Heart right ventricle (tissue), 16 donors: ENCODE data around the gene PPM1E. TPM values are rescaled to one million over a fixed set of nuclear protein-coding genes. Genes with fewer than 3 reads are reported as not detected.

Source experiments
- ATAC-seq, 8 donors: fragments of 200-7000 bp; cut with Tn5 transposase; one replicate each; pipeline ENCODE4 v1.9.1; 2020; ENCODE audit warnings: mild to moderate bottlenecking in 8 of 8, moderate library complexity in 8 of 8, moderate number of reproducible peaks in 1 of 8
- DNase-seq, 2 donors: peaks; one replicate each; pipeline ENCODE4 v3.0.0-alpha.2; 2020
- H3K27ac ChIP-seq, 10 donors: fragments of 200-600 bp; sonication (generic) in 2 of 10; one replicate each; pipeline versions ENCODE4 v1.5.0 to v1.8.0; 2020 to 2022; ENCODE audit warnings: mild to moderate bottlenecking in 3 of 10
- H3K27me3 ChIP-seq, 7 donors: fragments of 200-600 bp; one replicate each; pipeline ENCODE4 v1.8.0; 2021 to 2022; ENCODE audit warnings: mild to moderate bottlenecking in 2 of 7
- H3K36me3 ChIP-seq, 9 donors: fragments of 200-600 bp; sonication (generic) in 1 of 9; one replicate each; pipeline versions ENCODE4 v1.5.0 to v1.8.0; 2020 to 2022; ENCODE audit warnings: mild to moderate bottlenecking in 2 of 9
- H3K4me1 ChIP-seq, 9 donors: fragments of 200-600 bp; sonication (generic) in 1 of 9; one replicate each; pipeline versions ENCODE4 v1.5.0 to v1.8.0; 2020 to 2022; ENCODE audit warnings: mild to moderate bottlenecking in 4 of 9
- H3K4me3 ChIP-seq, 10 donors: fragments of 200-600 bp; sonication (generic) in 2 of 10; one replicate each; pipeline versions ENCODE4 v1.5.0 to v1.8.0; 2020 to 2022; ENCODE audit warnings: mild to moderate bottlenecking in 7 of 10, moderate library complexity in 2 of 10
- H3K9me3 ChIP-seq, 11 donors: fragments of 200-600 bp in 10 of 11; sonication (generic) in 2 of 11; one replicate each; pipeline versions ENCODE4 v1.5.0 to v1.8.0; 2013 to 2022; ENCODE audit warnings: mild to moderate bottlenecking in 2 of 11, control low read depth in 1 of 11, moderate library complexity in 1 of 11
- WGBS, 2 donors: extraction: QIAGEN DNeasy Blood & Tissue Kit; methylation state at CpG; one replicate each; pipeline ENCODE4 v1.1.7; 2013; ENCODE audit warnings: inconsistent platforms in 1 of 2; 5-methylcytosine and 5-hydroxymethylcytosine counted together
- intact Hi-C, 10 donors: fragments of 100-400 bp; cut with DNase I; formaldehyde crosslinking; loops; one replicate each; pipeline versions ENCODE4 v1.11.1 to v1.14.2; 2022
- long read RNA-seq, 3 donors: library from polyadenylated mRNA; unstranded; transcript quantifications; one replicate each; pipeline ENCODE4 v2.0.0, GENCODE V29; 2020 to 2021
- polyA plus RNA-seq, 2 donors: library from polyadenylated mRNA; stranded (reverse); fragments of 200-250 nt; gene quantifications; one replicate each; pipeline ENCODE4 v1.2.3, GENCODE V29; 2013
- total RNA-seq, 10 donors: library from RNA; stranded (reverse); fragmentation: NEBNext Ultra II Directional in 3 of 10; extraction: Animal tissue kit (Norgen Biotek cat#: 25700) in 3 of 10; gene quantifications; one replicate each; pipeline versions ENCODE4 v1.2.1 to v1.2.4, GENCODE V29; 2021 to 2023
- TF ChIP-seq, protein P1 (sequence below), 9 donors: fragments of 200-600 bp; sonication (generic) in 2 of 9; IDR thresholded peaks; one replicate each; pipeline versions ENCODE4 v1.5.0 to v1.8.0; 2021 to 2022; ENCODE audit warnings: antibody characterized with exemption in 9 of 9, mild to moderate bottlenecking in 5 of 9, moderate library complexity in 1 of 9
- donor health status: Arrhythmogenic right ventricular cardiomyopathy.
- donor health status: ischemic (EF 13 %, LVEDD 7.1; RV severe dilation, severe dysfunction).
- donor health status: healthy with polysubstance abuse.
- donor health status: DM: no; HTN: yes; CAD: no.
- donor health status: DM: no; HTN: no; CAD: no.
- donor health status: ischemic (EF 25% LVEDD 6.9; RV normal size, moderate dysfunction).
- donor health status: ischemic (EF 25% LVEDD 5.7; RV mildly dilated, moderate dysfunction).
- donor health status: healthy.
- donor health status: DM: yes; HTN: yes; CAD: no.
- donor health status: Ischemic cardiomyopathy.
- donor health status: ischemic (EF 35%, LVEDD 5.7; RV mildly dilated, moderate dysfunction).
- donor health status: nonischemic (EF 11% LVEDD 7.7; RV severe dilation, severe dysfunction).
- donor health status: DM: yes; HTN: yes; CAD: no.
- donor health status: PGD.
- donor health status: ischemic (EF 29% LVEDD 5.4; RV normal size, mild dysfunction).
- donor health status: nonischemic (EF 23%, LVEDD 6.1; RV moderate dilation, normal function).

The PPM1E gene
- total RNA-seq (1 to 10 TPM in 2 of 10 donors, under 1 TPM in 8; 0.14 to 3.1 (median 0.46) TPM), polyA plus RNA-seq (under 1 TPM; 0.20 to 0.22 TPM)
- long read RNA-seq, donor 1, partial matches to known transcripts: 1 of 2 reads
- long read RNA-seq, donor 1, other reads (novel, unspliced or antisense): 1 of 2 reads
- long read RNA-seq, donor 2: 0 reads
- long read RNA-seq, donor 3: 0 reads

DNA sequence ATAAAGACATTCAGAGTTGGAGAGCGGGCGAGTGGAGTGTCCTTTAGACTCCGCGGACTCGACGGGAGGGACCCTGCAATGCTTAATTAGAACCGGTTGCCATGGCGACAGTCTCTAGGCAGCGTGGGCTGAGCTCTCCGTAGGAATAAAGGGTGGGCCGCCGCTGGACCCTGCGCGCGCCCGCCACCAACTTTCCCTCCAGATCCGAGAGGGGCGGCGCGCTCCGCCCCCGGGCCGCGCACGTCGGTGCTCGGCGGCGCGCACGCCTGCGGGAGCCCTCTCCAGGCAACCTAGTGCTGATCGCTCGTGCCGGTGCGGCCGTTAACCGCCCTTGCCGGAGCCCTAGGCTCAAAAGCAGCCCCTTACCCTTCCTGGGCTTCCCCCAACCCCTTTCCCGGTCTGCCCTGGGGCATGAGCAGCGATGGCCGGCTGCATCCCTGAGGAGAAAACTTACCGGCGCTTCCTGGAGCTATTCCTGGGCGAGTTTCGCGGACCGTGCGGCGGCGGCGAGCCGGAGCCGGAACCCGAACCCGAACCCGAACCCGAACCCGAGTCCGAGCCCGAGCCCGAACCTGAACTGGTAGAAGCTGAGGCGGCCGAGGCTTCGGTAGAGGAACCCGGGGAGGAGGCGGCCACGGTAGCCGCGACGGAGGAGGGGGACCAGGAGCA lies at the start of gene PPM1E:
PPM1E (plus strand) TSS at position 278 of the 669 bp plus-strand sequence.
- Histone ChIP-seq H3K4me1 (peaks cover 0 to 19% (median 16%) of the 10 kb centered on the region in 9 donors), H3K36me3 (no peaks in the 10 kb centered on the region), H3K27ac (no peak within 1 kb of the TSS), H3K27me3 (peaks cover 0 to 81% (median 32%) of the 10 kb centered on the region in 7 donors), H3K4me3 (peak within 1 kb of the TSS; percentile 24 to 65 (median 58)), H3K9me3 (no peaks in the 10 kb centered on the region)
- TF ChIP-seq, protein P1, sequence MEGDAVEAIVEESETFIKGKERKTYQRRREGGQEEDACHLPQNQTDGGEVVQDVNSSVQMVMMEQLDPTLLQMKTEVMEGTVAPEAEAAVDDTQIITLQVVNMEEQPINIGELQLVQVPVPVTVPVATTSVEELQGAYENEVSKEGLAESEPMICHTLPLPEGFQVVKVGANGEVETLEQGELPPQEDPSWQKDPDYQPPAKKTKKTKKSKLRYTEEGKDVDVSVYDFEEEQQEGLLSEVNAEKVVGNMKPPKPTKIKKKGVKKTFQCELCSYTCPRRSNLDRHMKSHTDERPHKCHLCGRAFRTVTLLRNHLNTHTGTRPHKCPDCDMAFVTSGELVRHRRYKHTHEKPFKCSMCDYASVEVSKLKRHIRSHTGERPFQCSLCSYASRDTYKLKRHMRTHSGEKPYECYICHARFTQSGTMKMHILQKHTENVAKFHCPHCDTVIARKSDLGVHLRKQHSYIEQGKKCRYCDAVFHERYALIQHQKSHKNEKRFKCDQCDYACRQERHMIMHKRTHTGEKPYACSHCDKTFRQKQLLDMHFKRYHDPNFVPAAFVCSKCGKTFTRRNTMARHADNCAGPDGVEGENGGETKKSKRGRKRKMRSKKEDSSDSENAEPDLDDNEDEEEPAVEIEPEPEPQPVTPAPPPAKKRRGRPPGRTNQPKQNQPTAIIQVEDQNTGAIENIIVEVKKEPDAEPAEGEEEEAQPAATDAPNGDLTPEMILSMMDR (IDR thresholded peaks at IDR 0.05): no peak
- 1% methylated on average over 70 to 71 of the region's 71 CpGs for WGBS, 2 donors
- intact Hi-C loops: no loop called here
- DNase-seq: peak; percentile 21 to 34
- peak; percentile 75 to 93 (median 86) for ATAC-seq

DNA sequence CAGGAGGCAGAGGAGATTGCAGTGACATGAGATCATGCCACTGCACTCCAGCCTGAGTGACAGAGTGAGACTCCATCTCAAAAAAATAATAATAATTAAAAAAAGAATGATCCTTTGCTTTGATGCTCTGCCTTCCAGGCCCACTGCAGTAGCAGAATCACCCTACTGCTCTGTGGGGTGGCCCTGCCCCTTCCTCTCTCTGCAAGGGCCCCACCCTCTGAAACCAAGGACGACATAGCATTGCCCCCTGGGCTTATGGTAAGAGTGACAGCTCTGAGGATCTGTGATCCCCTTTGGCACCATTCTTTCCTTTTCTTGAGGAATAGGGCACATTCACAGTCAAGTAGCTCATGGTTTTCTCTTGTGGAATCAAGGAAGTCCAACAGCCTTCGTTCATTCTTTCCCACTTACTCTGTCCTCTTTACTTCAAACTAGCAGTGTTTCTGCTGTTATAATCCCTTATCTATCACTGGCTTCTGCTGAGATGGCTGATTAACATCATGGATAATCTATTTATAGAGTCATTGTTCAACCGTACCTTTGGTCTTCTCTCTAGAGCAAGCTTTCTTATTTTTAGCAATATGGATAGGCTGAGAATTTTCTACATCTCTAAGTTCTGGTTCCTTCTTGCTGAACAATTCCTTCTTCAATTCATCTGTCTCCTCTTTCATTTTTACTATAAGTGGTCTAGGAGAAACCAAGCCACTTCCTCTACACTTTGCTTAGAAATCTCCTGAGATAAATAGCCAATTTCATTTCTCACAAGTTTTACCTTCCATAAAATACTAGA lies 49.1 kb upstream of the PPM1E start:
- WGBS, 2 donors: 51 to 62% methylated on average over 3 of the region's 3 CpGs
- Histone ChIP-seq H3K27me3 (no peaks in the 10 kb centered on the region), H3K4me3 (no peak overlapping the region), H3K27ac (no peak overlapping the region), H3K36me3 (peaks cover 0 to 96% (median 13%) of the 10 kb centered on the region in 9 donors), H3K4me1 (no peaks in the 10 kb centered on the region), H3K9me3 (no peaks in the 10 kb centered on the region)
- ATAC-seq (peak in 1 of 8 donors; percentile 25), DNase-seq (no peak)
- intact Hi-C loops: loop anchor here in 1 of 10 donors (10.0 kb wide), 1 partner anchor 122 kb away; no protein-coding TSS in a partner anchor
- TF ChIP-seq, protein P1 (IDR thresholded peaks at IDR 0.05): no peak

DNA sequence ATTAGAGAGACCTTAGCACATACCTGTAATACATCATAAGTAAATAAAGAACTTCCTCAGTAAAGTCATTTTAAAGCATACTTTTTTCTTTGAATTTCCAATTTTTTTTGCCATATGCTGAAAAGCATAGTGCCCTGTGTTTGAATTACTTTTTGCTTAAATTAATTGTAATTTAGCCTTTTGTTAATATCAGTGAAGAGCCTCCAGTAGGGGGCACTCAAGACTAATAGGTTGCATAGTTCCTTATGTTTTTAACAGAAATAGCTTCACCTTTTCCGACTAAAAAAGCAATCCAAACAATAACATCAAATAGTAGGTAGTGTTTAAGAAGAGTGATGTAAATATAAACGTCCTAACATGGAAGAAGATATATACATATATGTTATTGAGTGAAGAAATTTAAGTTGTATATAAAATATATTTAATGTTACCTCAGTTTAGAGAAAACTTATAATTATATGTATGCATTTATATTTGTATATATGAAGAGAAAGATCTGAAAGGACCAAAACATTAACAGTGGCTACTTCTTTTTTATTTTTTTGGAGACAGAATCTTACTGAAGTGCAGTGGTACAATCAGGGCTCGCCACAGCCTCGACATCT lies 44.6 kb upstream of the PPM1E start:
- WGBS, 2 donors: 52 to 56% methylated on average over 4 of the region's 4 CpGs
- TF ChIP-seq, protein P1 (IDR thresholded peaks at IDR 0.05): peak; percentile 40 to 83 (median 74)
- H3K9me3 ChIP-seq: no peaks in the 10 kb centered on the region
- no peak for ATAC-seq
- H3K27ac ChIP-seq: no peak overlapping the region
- peaks cover 0 to 95% (median 27%) of the 10 kb centered on the region in 9 donors for H3K36me3 ChIP-seq
- H3K27me3 ChIP-seq: no peaks in the 10 kb centered on the region
- no peak overlapping the region for H3K4me3 ChIP-seq
- no peaks in the 10 kb centered on the region for H3K4me1 ChIP-seq
- peak in 1 of 2 donors; percentile 21 for DNase-seq
- intact Hi-C loops: loop anchor here (1.0 to 10.0 kb wide), 6 partner anchors 194 to 296 kb away; no protein-coding TSS in a partner anchor

DNA sequence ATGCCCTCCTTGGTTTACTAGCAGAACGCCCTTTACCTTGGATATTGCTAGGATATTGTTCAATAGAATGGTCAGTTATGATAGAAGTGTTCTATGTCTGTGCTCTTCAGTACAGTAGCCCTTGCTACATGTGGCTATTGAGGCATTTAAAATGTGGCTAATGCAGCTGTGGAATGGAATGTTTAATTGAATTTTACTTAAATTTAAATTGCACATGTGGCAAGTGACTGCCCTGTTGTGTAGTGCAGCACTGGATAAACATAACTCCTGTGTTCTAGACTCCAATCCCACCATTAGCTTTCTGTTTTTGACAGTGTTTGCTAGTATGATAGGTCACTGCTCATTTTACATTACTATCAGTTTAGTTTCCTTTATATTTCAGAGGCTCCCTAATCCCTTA lies 33.4 kb upstream of the PPM1E start:
- TF ChIP-seq, protein P1 (IDR thresholded peaks at IDR 0.05): no peak
- no peak overlapping the region for H3K4me3 ChIP-seq
- H3K9me3 ChIP-seq: no peaks in the 10 kb centered on the region
- ATAC-seq (no peak), DNase-seq (no peak)
- intact Hi-C loops: no loop called here
- WGBS, 2 donors: 96 to 100% methylated on average over 1 of the region's 1 CpG
- peaks cover 0 to 82% (median 11%) of the 10 kb centered on the region in 9 donors for H3K36me3 ChIP-seq
- H3K27ac ChIP-seq: no peak overlapping the region
- H3K4me1 ChIP-seq: no peaks in the 10 kb centered on the region
- H3K27me3 ChIP-seq: no peaks in the 10 kb centered on the region
